Stimulated activated CD8-positive, alpha-beta memory T cell treated with anti-CD3 and anti-CD28 coated beads, Interleukin-15, amount 100 ng/mL, for 4 hours (primary cell): ENCODE results near the gene TMEM201.

ENCODE experiments used
- DNase-seq, 2 donors: peaks; one replicate each; pipeline ENCODE4 v3.0.0-alpha.2; 2020; ENCODE audit warnings: low read depth in 2 of 2

Gene TMEM201

GRCh38 chr1:9577423-9577822 lies 11.3 kb upstream of the TMEM201 start:
- DNase-seq, result no peak

- DNase-seq, result no peak
These were observed 7.8 kb upstream of the TMEM201 start for GRCh38 chr1:9580942-9581341.

GRCh38 chr1:9586147-9586766 lies 2.5 kb upstream of the TMEM201 start:
- no peak for DNase-seq

- no peak for DNase-seq
These were observed 520 bp downstream of the TMEM201 start for GRCh38 chr1:9589144-9589718.

GRCh38 chr1:9589719-9590157 lies 1.0 kb downstream of the TMEM201 start:
- DNase-seq, result no peak

GRCh38 chr1:9590201-9590600 lies 1.5 kb downstream of the TMEM201 start:
- no peak for DNase-seq

GRCh38 chr1:9590945-9591668 lies 2.4 kb downstream of the TMEM201 start:
- DNase-seq, result no peak

GRCh38 chr1:9591669-9592509 lies 3.2 kb downstream of the TMEM201 start:
- no peak for DNase-seq

GRCh38 chr1:9592510-9593075 lies 3.9 kb downstream of the TMEM201 start:
- DNase-seq, result no peak

GRCh38 chr1:9593147-9593491 lies 4.4 kb downstream of the TMEM201 start:
- no peak for DNase-seq

- DNase-seq, result no peak
These were observed 5.1 kb downstream of the TMEM201 start for GRCh38 chr1:9593492-9594465.

GRCh38 chr1:9594471-9595155 lies 5.9 kb downstream of the TMEM201 start:
- no peak for DNase-seq

- no peak for DNase-seq
These were observed 6.7 kb downstream of the TMEM201 start for GRCh38 chr1:9595156-9595967.

GRCh38 chr1:9595968-9596340 lies 7.2 kb downstream of the TMEM201 start:
- no peak for DNase-seq

- DNase-seq, result no peak
These were observed 7.9 kb downstream of the TMEM201 start for GRCh38 chr1:9596415-9597123.

GRCh38 chr1:9597361-9598315 lies 8.9 kb downstream of the TMEM201 start:
- DNase-seq, result no peak

- DNase-seq, result no peak
These were observed 9.6 kb downstream of the TMEM201 start for GRCh38 chr1:9598316-9598700.

GRCh38 chr1:9599741-9600140 lies 11.0 kb downstream of the TMEM201 start:
- DNase-seq, result no peak
